Kidney epithelial cell (primary cell): ENCODE data around the gene PANX2. TPM values are rescaled to one million over a fixed set of nuclear protein-coding genes. Genes with fewer than 3 reads are reported as not detected.

Source experiments
- DNase-seq: peaks from one replicate; pipeline ENCODE4 v3.0.0-alpha.2; 2010; ENCODE audit warnings: low read depth
- H3K27me3 ChIP-seq: 2 replicates; pipeline ENCODE4 v1.6.0; 2011; ENCODE audit warnings: low read length; ENCODE audit not compliant: control insufficient read depth, insufficient read depth
- H3K36me3 ChIP-seq: 2 replicates; pipeline ENCODE4 v1.5.1; 2011; ENCODE audit warnings: low read length; ENCODE audit not compliant: control insufficient read depth, insufficient read depth
- H3K4me3 ChIP-seq: 2 replicates; pipeline ENCODE4 v1.5.1; 2011; ENCODE audit warnings: low read depth, mild to moderate bottlenecking, control low read depth, low read length
- total RNA-seq: library from RNA; depleted of rRNA; stranded (reverse); fragments of >200 nt; gene quantifications from 2 replicates; pipeline ENCODE4 v1.2.3, GENCODE V29; 2015
- TF ChIP-seq, protein P1 (sequence below): IDR thresholded peaks from 2 replicates; pipeline ENCODE4 v1.5.1; 2011; ENCODE audit warnings: mild to moderate bottlenecking, moderate library complexity, low read length, control low read depth, inconsistent platforms; ENCODE audit not compliant: insufficient read depth, poor library complexity, severe bottlenecking

The PANX2 gene
- total RNA-seq, 1 donor from 2014 or later: 0.33 TPM

GRCh38 chr22:50208939-50209892, 38.7 kb downstream of the PANX2 start:
- Histone ChIP-seq H3K27me3 (no peaks in the 10 kb centered on the region), H3K4me3 (no peak overlapping the region), H3K36me3 (peaks cover 9% of the 10 kb centered on the region)
- DNase-seq: no peak
- TF ChIP-seq, protein P1, sequence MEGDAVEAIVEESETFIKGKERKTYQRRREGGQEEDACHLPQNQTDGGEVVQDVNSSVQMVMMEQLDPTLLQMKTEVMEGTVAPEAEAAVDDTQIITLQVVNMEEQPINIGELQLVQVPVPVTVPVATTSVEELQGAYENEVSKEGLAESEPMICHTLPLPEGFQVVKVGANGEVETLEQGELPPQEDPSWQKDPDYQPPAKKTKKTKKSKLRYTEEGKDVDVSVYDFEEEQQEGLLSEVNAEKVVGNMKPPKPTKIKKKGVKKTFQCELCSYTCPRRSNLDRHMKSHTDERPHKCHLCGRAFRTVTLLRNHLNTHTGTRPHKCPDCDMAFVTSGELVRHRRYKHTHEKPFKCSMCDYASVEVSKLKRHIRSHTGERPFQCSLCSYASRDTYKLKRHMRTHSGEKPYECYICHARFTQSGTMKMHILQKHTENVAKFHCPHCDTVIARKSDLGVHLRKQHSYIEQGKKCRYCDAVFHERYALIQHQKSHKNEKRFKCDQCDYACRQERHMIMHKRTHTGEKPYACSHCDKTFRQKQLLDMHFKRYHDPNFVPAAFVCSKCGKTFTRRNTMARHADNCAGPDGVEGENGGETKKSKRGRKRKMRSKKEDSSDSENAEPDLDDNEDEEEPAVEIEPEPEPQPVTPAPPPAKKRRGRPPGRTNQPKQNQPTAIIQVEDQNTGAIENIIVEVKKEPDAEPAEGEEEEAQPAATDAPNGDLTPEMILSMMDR: no peak

- TF ChIP-seq, protein P1: peak; percentile 85
- no peak for DNase-seq
- H3K27me3 ChIP-seq: no peaks in the 10 kb centered on the region
- H3K4me3 ChIP-seq: no peak overlapping the region
- H3K36me3 ChIP-seq: peaks cover 11% of the 10 kb centered on the region
Observed at GRCh38 chr22:50209893-50210292, 39.4 kb downstream of the PANX2 start.

DNA sequence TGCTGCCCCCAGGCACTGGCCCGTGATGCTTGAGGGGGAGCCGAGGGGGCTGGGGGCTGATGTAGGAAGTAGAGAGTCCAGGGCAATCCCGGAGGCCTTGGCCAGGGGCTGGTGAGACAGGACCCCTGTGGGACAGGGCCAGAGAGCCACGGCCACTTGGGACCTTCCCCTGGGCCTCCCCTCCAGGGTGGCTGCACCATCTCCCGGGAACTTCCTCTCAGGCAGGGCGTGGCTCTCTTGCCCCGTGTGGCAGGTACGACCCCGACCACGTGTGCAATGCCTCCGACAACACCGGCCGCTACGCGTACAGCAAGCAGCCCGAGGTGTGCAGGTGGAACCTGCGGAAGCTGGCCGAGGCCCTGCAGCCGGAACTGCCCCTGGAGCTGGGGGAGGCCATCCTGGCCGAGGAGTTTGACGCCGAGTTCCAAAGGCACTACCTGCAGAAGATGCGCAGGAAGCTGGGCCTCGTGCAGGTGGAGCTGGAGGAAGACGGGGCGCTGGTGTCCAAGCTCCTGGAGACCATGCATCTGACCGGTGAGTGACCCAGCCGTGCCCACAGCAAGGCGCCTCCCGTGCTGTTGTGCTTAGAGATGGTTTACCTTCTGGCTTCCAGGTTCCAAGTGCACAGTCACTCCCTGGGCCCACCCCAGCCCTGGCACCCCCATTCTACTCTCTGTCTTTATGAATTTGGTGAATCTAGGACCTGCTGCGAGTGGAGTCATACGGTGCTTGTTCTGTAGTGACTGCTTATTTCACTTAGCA, 40.0 kb downstream of the PANX2 start:
- Histone ChIP-seq H3K27me3 (no peaks in the 10 kb centered on the region), H3K36me3 (peaks cover 11% of the 10 kb centered on the region), H3K4me3 (no peak overlapping the region)
- no peak for DNase-seq
- TF ChIP-seq, protein P1: no peak

- TF ChIP-seq, protein P1: no peak
- H3K27me3 ChIP-seq: no peaks in the 10 kb centered on the region
- no peak for DNase-seq
- peaks cover 11% of the 10 kb centered on the region for H3K36me3 ChIP-seq
- H3K4me3 ChIP-seq: no peak overlapping the region
Observed at GRCh38 chr22:50211147-50211546, 40.6 kb downstream of the PANX2 start.

- no peaks in the 10 kb centered on the region for H3K27me3 ChIP-seq
- H3K4me3 ChIP-seq: no peak overlapping the region
- no peak for DNase-seq
- peaks cover 14% of the 10 kb centered on the region for H3K36me3 ChIP-seq
- TF ChIP-seq, protein P1: no peak
Observed at GRCh38 chr22:50213263-50213662, 42.7 kb downstream of the PANX2 start.
